HFF-Myc (cell line): ENCODE data around the gene TOMM7.
"Not testable (repeated sequence)": the region's sequence is repeated elsewhere in the genome, so short reads cannot be mapped to it uniquely, and the experiment has no call there.

Source experiments
- DNase-seq: peaks from one replicate; pipeline ENCODE4 v3.0.0-alpha.2; 2011; ENCODE audit warnings: low read depth; ENCODE audit errors: extremely low read depth
- H3K4me3 ChIP-seq: replicated peaks from 2 replicates; pipeline ENCODE4 v1.5.1; 2011; ENCODE audit warnings: low read depth, mild to moderate bottlenecking, control low read depth, low read length
- CTCF ChIP-seq: IDR thresholded peaks from 2 replicates; pipeline ENCODE4 v1.5.1; 2012; ENCODE audit warnings: mild to moderate bottlenecking, low read depth, low read length, control low read depth; ENCODE audit errors: missing control alignments

TOMM7 gene

GRCh38 chr7:22802426-22802825 is 20.2 kb downstream of the TOMM7 start:
- no peak for TF ChIP-seq CTCF
- no peak for DNase-seq
- H3K4me3 ChIP-seq: no peak overlapping the region

- no peak for TF ChIP-seq CTCF
- no peak overlapping the region for H3K4me3 ChIP-seq
- DNase-seq: no peak
Measured at GRCh38 chr7:22801912-22802311, 20.7 kb downstream of the TOMM7 start.

GRCh38 chr7:22799633-22800032 is 23.0 kb downstream of the TOMM7 start:
- no peak for TF ChIP-seq CTCF
- DNase-seq: no peak

GRCh38 chr7:22793593-22794462 is 28.8 kb downstream of the TOMM7 start:
- DNase-seq: no peak
- H3K4me3 ChIP-seq: no peak overlapping the region
- no peak for TF ChIP-seq CTCF

More at GRCh38 chr7:22799633-22800032, 23.0 kb downstream of the TOMM7 start:
- no peak overlapping the region for H3K4me3 ChIP-seq

GRCh38 chr7:22791204-22792158 is 31.2 kb downstream of the TOMM7 start:
- TF ChIP-seq CTCF: no peak
- DNase-seq: no peak
- H3K4me3 ChIP-seq: no peak overlapping the region

- not testable (repeated sequence) for DNase-seq, H3K4me3 ChIP-seq
Measured at GRCh38 chr7:22790640-22791039, 32.0 kb downstream of the TOMM7 start.

GRCh38 chr7:22787951-22788350 is 34.7 kb downstream of the TOMM7 start:
- no peak for DNase-seq
- TF ChIP-seq CTCF: no peak
- H3K4me3 ChIP-seq: no peak overlapping the region
